ENCODE measurements around the gene SCAF1. TPM values are rescaled to one million over a fixed set of nuclear protein-coding genes. Genes with fewer than 3 reads are reported as not detected.
A peak's percentile ranks its signal among the peaks of the same experiment; 100 is the strongest.

SCAF1 gene
- total RNA-seq, 2 donors from 2014 or later, result 84.8 to 94.5 TPM

GRCh38 chr19:49593233-49594113, 48.5 kb upstream of the SCAF1 start:
- Histone ChIP-seq H3K4me3 (ENCODE audit: low read length) (peak overlapping the region; percentile 98), H3K9me3 (ENCODE audit: control insufficient read depth, low read length) (no peaks in the 10 kb centered on the region), H3K4me1 (ENCODE audit: control insufficient read depth, insufficient read depth, low read length) (no peaks in the 10 kb centered on the region), H3K36me3 (ENCODE audit: control insufficient read depth, insufficient read depth, low read length) (peaks cover 20% of the 10 kb centered on the region), H3K27me3 (ENCODE audit: control insufficient read depth, insufficient read depth, low read length, poor library complexity, severe bottlenecking) (no peaks in the 10 kb centered on the region), H3K9ac (ENCODE audit: extremely low read depth, low read length, poor library complexity, severe bottlenecking) (peak overlapping the region; percentile 71), H3K27ac (ENCODE audit: low read depth, low read length) (peak overlapping the region; percentile 55)
- Mint-ChIP-seq H3K9me3 (no peaks in the 10 kb centered on the region), H3K27me3 (ENCODE audit: insufficient read depth) (no peaks in the 10 kb centered on the region), H3K4me1 (peaks cover 14% of the 10 kb centered on the region), H3K4me3 (peak overlapping the region; percentile 95), H3K27ac (peak overlapping the region; percentile 95), H3K36me3 (ENCODE audit: low read depth) (peaks cover 27% of the 10 kb centered on the region)
- TF ChIP-seq CTCF (conservative IDR thresholded peaks at IDR 0.05), result no peak
- peak; percentile 98 for DNase-seq
- WGBS, 2 experiments (ENCODE audit: insufficient coverage in 1 of 2, insufficient read length in 1 of 2), result 8 to 14% methylated on average over 14 to 27 of the region's 27 CpGs

GRCh38 chr19:49594157-49594992, 47.6 kb upstream of the SCAF1 start:
- Histone ChIP-seq H3K27ac (ENCODE audit: low read depth, low read length) (no peak overlapping the region), H3K9ac (ENCODE audit: extremely low read depth, low read length, poor library complexity, severe bottlenecking) (no peak overlapping the region), H3K4me3 (ENCODE audit: low read length) (peak overlapping the region; percentile 98), H3K9me3 (ENCODE audit: control insufficient read depth, low read length) (no peaks in the 10 kb centered on the region), H3K36me3 (ENCODE audit: control insufficient read depth, insufficient read depth, low read length) (peaks cover 29% of the 10 kb centered on the region), H3K4me1 (ENCODE audit: control insufficient read depth, insufficient read depth, low read length) (no peaks in the 10 kb centered on the region), H3K27me3 (ENCODE audit: control insufficient read depth, insufficient read depth, low read length, poor library complexity, severe bottlenecking) (no peaks in the 10 kb centered on the region)
- Mint-ChIP-seq H3K36me3 (ENCODE audit: low read depth) (peaks cover 36% of the 10 kb centered on the region), H3K27me3 (ENCODE audit: insufficient read depth) (no peaks in the 10 kb centered on the region), H3K4me3 (peak overlapping the region; percentile 95), H3K4me1 (peaks cover 14% of the 10 kb centered on the region), H3K27ac (peak overlapping the region; percentile 95), H3K9me3 (no peaks in the 10 kb centered on the region)
- no peak for TF ChIP-seq CTCF (conservative IDR thresholded peaks at IDR 0.05)
- WGBS, 2 experiments (ENCODE audit: insufficient coverage in 1 of 2, insufficient read length in 1 of 2), result 93 to 98% methylated on average over 16 to 35 of the region's 35 CpGs
- no peak for DNase-seq

- H3K9ac ChIP-seq (ENCODE audit: extremely low read depth, low read length, poor library complexity, severe bottlenecking), result no peak overlapping the region
- DNase-seq, result no peak
- H3K27me3 Mint-ChIP-seq (ENCODE audit: insufficient read depth), result no peaks in the 10 kb centered on the region
- H3K4me3 Mint-ChIP-seq, result no peak overlapping the region
- no peaks in the 10 kb centered on the region for H3K9me3 Mint-ChIP-seq
- peaks cover 44% of the 10 kb centered on the region for H3K36me3 Mint-ChIP-seq (ENCODE audit: low read depth)
- H3K4me3 ChIP-seq (ENCODE audit: low read length), result no peak overlapping the region
- peaks cover 12% of the 10 kb centered on the region for H3K4me1 Mint-ChIP-seq
- H3K36me3 ChIP-seq (ENCODE audit: control insufficient read depth, insufficient read depth, low read length), result peaks cover 37% of the 10 kb centered on the region
- H3K4me1 ChIP-seq (ENCODE audit: control insufficient read depth, insufficient read depth, low read length), result no peaks in the 10 kb centered on the region
- no peaks in the 10 kb centered on the region for H3K27me3 ChIP-seq (ENCODE audit: control insufficient read depth, insufficient read depth, low read length, poor library complexity, severe bottlenecking)
- WGBS, 2 experiments (ENCODE audit: insufficient coverage in 1 of 2, insufficient read length in 1 of 2), result 89 to 94% methylated on average over 7 to 35 of the region's 35 CpGs
- H3K27ac Mint-ChIP-seq, result no peak overlapping the region
- H3K27ac ChIP-seq (ENCODE audit: low read depth, low read length), result no peak overlapping the region
- no peak for TF ChIP-seq CTCF (conservative IDR thresholded peaks at IDR 0.05)
- no peaks in the 10 kb centered on the region for H3K9me3 ChIP-seq (ENCODE audit: control insufficient read depth, low read length)
Measured at GRCh38 chr19:49594993-49595818, 46.8 kb upstream of the SCAF1 start.

All from endodermal cell (in vitro differentiated cells).